Amygdala (tissue), 56 donors: ENCODE measurements around the gene CEBPZOS.
A peak's percentile ranks its signal among the peaks of the same experiment; 100 is the strongest.
"Not testable (repeated sequence)": the region's sequence is repeated elsewhere in the genome, so short reads cannot be mapped to it uniquely, and the experiment has no call there.

Source experiments
- DNase-seq, 56 donors: peaks; one replicate each; lab custom pipeline; 2025; lab: John Stamatoyannopoulos, UW

Gene CEBPZOS

GRCh38 chr2:37189452-37190153 lies 6.7 kb upstream of the CEBPZOS start:
- DNase-seq = peak in 2 of 56 donors; percentile 3 to 11

- DNase-seq = no peak
Observed at GRCh38 chr2:37190290-37190689, 6.0 kb upstream of the CEBPZOS start.

GRCh38 chr2:37191253-37191652 lies 5.0 kb upstream of the CEBPZOS start:
- DNase-seq = no peak

GRCh38 chr2:37191747-37192146 lies 4.5 kb upstream of the CEBPZOS start:
- no peak for DNase-seq

GRCh38 chr2:37192551-37192950 lies 3.7 kb upstream of the CEBPZOS start:
- no peak for DNase-seq

GRCh38 chr2:37195862-37196319 lies 405 bp upstream of the CEBPZOS start:
- peak in 1 of 56 donors; percentile 8 for DNase-seq

- DNase-seq = no peak
Observed at GRCh38 chr2:37198681-37199065, 2.4 kb downstream of the CEBPZOS start.

GRCh38 chr2:37201208-37201607 lies 4.9 kb downstream of the CEBPZOS start:
- no peak for DNase-seq

- DNase-seq = no peak
Observed at GRCh38 chr2:37201766-37202165, 5.5 kb downstream of the CEBPZOS start.

- no peak for DNase-seq
Observed at GRCh38 chr2:37203708-37204107, 7.4 kb downstream of the CEBPZOS start.

GRCh38 chr2:37205071-37205661 lies 8.9 kb downstream of the CEBPZOS start:
- not testable (repeated sequence) for DNase-seq

- no peak for DNase-seq
Observed at GRCh38 chr2:37205689-37206341, 9.5 kb downstream of the CEBPZOS start.

GRCh38 chr2:37206760-37207159 lies 10.5 kb downstream of the CEBPZOS start:
- not testable (repeated sequence) for DNase-seq

GRCh38 chr2:37211212-37211611 lies 14.9 kb downstream of the CEBPZOS start:
- DNase-seq = no peak

- no peak for DNase-seq
Observed at GRCh38 chr2:37211939-37212338, 15.6 kb downstream of the CEBPZOS start.

GRCh38 chr2:37215250-37215649 lies 19.0 kb downstream of the CEBPZOS start:
- DNase-seq = no peak

- DNase-seq = no peak
Observed at GRCh38 chr2:37219046-37219445, 22.8 kb downstream of the CEBPZOS start.

GRCh38 chr2:37223131-37223530 lies 26.8 kb downstream of the CEBPZOS start:
- DNase-seq = no peak

- DNase-seq = no peak
Observed at GRCh38 chr2:37224063-37224462, 27.8 kb downstream of the CEBPZOS start.

- not testable (repeated sequence) for DNase-seq
Observed at GRCh38 chr2:37225129-37225528, 28.8 kb downstream of the CEBPZOS start.

- no peak for DNase-seq
Observed at GRCh38 chr2:37226863-37227262, 30.6 kb downstream of the CEBPZOS start.

GRCh38 chr2:37228788-37229187 lies 32.5 kb downstream of the CEBPZOS start:
- DNase-seq = no peak
